Measurements from ENCODE around the gene CHKA.

GRCh38 chr11:68040101-68040956 lies 80.9 kb downstream of the CHKA start:
- TF ChIP-seq SUZ12 (IDR thresholded peaks at IDR 0.05; ENCODE audit: extremely low read depth, insufficient read depth, insufficient read length) (no peak), YY1 (IDR thresholded peaks at IDR 0.05; ENCODE audit: insufficient read depth, insufficient read length) (no peak), ZNF274 (IDR thresholded peaks at IDR 0.05; ENCODE audit: low read depth, low read length) (no peak)
